Activated CD4-positive, alpha-beta memory T cell treated with anti-CD3 and anti-CD28 coated beads for 36 hours (primary cell): ENCODE measurements around the gene PGAP3. TPM values are rescaled to one million over a fixed set of nuclear protein-coding genes. Genes with fewer than 3 reads are reported as not detected.
A peak's percentile ranks its signal among the peaks of the same experiment; 100 is the strongest.

ENCODE experiments used
- CTCF ChIA-PET: fragments of 350-600 bp; sonication (Branson Sonifier 250); formaldehyde crosslinking; loops from one replicate; lab custom pipeline; 2021; ENCODE audit warnings: antibody characterized with exemption, inconsistent platforms; lab: Charles Lee
- POLR2A ChIA-PET: fragments of 350-600 bp; sonication (Branson Sonifier 250); formaldehyde crosslinking; loops from one replicate; lab custom pipeline; 2021; ENCODE audit warnings: antibody characterized with exemption; lab: Charles Lee
- DNase-seq: peaks from one replicate; pipeline ENCODE4 v3.0.0-alpha.2; 2020
- H3K27ac Mint-ChIP-seq: one replicate; pipeline ENCODE4 v1.8.0; 2021; ENCODE audit warnings: mixed read lengths
- H3K27me3 Mint-ChIP-seq: one replicate; pipeline ENCODE4 v1.8.0; 2021; ENCODE audit warnings: mixed read lengths
- H3K36me3 Mint-ChIP-seq: one replicate; pipeline ENCODE4 v1.8.0; 2021; ENCODE audit warnings: mixed read lengths
- H3K4me1 Mint-ChIP-seq: one replicate; pipeline ENCODE4 v1.8.0; 2021; ENCODE audit warnings: low read depth, mixed read lengths
- H3K4me3 Mint-ChIP-seq: one replicate; pipeline ENCODE4 v1.8.0; 2021; ENCODE audit warnings: mild to moderate bottlenecking, mixed read lengths
- H3K9me3 Mint-ChIP-seq: one replicate; pipeline ENCODE4 v1.8.0; 2021; ENCODE audit warnings: mixed read lengths
- intact Hi-C: fragments of 100-400 bp; cut with micrococcal nuclease; formaldehyde crosslinking; loops from one replicate; pipeline ENCODE4 v1.15.1; 2023
- total RNA-seq, 2 experiments: library from RNA; stranded (reverse); gene quantifications; one replicate each; pipeline ENCODE4 v1.2.3, GENCODE V29; 2021

PGAP3 gene
- total RNA-seq, 2 experiments from 2014 or later, result 8.3 to 8.6 TPM

DNA sequence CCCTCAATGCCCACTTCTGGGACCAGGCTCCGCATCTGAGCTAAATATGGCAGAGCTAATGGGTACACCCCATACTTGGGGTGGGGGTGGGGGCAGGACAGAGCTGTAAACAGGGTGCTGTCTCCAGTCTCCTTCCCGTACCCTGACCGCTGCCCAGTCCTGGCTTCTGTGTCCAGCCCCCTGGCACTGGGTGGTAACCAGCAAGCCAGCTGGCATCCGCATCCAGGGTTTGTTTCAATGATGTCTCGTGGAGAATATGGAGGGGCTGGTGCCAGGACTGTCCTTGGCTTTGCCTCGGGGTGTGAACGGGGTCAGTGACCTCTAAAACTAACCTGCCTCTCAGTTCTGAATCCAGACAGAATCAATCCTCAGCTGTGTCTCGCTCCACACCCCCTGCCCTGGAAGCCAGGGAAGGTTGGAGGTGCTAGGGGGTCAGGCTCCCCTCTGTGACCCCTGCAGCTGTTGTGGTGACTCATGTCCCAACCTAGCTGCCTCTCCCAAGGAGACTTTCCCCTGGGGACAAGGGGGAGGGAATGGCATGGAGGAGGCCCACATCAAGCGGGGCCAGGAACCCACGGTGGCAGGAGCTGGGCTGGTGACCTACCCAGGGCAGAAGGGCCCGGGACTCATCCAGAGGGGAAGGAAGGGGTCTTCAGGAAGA is 21.1 kb downstream of the PGAP3 start:
- no peak for DNase-seq
- ChIA-PET POLR2A (no interaction called here), CTCF (interaction anchor here (0.7 to 3.2 kb wide), 9 partner anchors 9 to 45 kb away, joined by 3 to 18 read pairs (median 5); no protein-coding TSS in a partner anchor)
- no peak overlapping the region for H3K4me3 Mint-ChIP-seq
- H3K9me3 Mint-ChIP-seq, result no peaks in the 10 kb centered on the region
- no peak overlapping the region for H3K27ac Mint-ChIP-seq
- H3K4me1 Mint-ChIP-seq, result peaks cover 8% of the 10 kb centered on the region
- intact Hi-C loops, result no loop called here
- peaks cover 22% of the 10 kb centered on the region for H3K27me3 Mint-ChIP-seq
- peaks cover under 1% of the 10 kb centered on the region for H3K36me3 Mint-ChIP-seq

DNA sequence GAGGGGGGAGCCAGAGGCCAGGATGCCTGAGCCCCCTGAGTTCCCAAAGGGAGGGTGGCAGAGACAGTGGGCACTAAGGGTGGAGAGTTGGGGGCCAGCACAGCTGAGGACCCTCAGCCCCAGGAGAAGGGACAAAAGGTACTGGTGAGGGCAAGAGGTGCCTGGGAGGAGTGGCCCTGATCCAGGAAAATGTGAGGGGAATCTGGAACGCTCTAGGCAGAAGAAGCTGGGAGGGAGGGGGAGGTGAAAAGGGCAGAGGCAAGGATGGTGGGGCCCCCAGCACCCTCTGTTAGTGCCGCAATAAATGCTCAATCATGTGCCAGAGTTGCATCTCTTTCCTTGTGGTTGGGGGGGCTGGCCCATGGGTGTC is 21.6 kb downstream of the PGAP3 start:
- DNase-seq, result no peak
- Mint-ChIP-seq H3K27me3 (peaks cover 22% of the 10 kb centered on the region), H3K4me1 (peaks cover 8% of the 10 kb centered on the region), H3K9me3 (no peaks in the 10 kb centered on the region), H3K27ac (no peak overlapping the region), H3K36me3 (peaks cover 6% of the 10 kb centered on the region), H3K4me3 (no peak overlapping the region)
- intact Hi-C loops, result no loop called here
- CTCF ChIA-PET, result interaction anchor here (0.7 to 3.2 kb wide), 9 partner anchors 9 to 45 kb away, joined by 3 to 18 read pairs (median 5); no protein-coding TSS in a partner anchor
- POLR2A ChIA-PET, result no interaction called here

- no peaks in the 10 kb centered on the region for H3K9me3 Mint-ChIP-seq
- peaks cover 8% of the 10 kb centered on the region for H3K4me1 Mint-ChIP-seq
- H3K36me3 Mint-ChIP-seq, result peaks cover 8% of the 10 kb centered on the region
- peaks cover 22% of the 10 kb centered on the region for H3K27me3 Mint-ChIP-seq
- no peak overlapping the region for H3K4me3 Mint-ChIP-seq
- ChIA-PET POLR2A (interaction anchor here (1.3 kb wide), 1 partner anchor 12 kb away, joined by 3 read pairs; no protein-coding TSS in a partner anchor), CTCF (interaction anchor here (0.6 to 3.2 kb wide), 9 partner anchors 10 to 222 kb away, joined by 3 to 18 read pairs (median 5); no protein-coding TSS in a partner anchor)
- intact Hi-C loops, result no loop called here
- H3K27ac Mint-ChIP-seq, result no peak overlapping the region
- DNase-seq, result peak; percentile 17
Measured at GRCh38 chr17:39665642-39666224, 22.1 kb downstream of the PGAP3 start.

DNA sequence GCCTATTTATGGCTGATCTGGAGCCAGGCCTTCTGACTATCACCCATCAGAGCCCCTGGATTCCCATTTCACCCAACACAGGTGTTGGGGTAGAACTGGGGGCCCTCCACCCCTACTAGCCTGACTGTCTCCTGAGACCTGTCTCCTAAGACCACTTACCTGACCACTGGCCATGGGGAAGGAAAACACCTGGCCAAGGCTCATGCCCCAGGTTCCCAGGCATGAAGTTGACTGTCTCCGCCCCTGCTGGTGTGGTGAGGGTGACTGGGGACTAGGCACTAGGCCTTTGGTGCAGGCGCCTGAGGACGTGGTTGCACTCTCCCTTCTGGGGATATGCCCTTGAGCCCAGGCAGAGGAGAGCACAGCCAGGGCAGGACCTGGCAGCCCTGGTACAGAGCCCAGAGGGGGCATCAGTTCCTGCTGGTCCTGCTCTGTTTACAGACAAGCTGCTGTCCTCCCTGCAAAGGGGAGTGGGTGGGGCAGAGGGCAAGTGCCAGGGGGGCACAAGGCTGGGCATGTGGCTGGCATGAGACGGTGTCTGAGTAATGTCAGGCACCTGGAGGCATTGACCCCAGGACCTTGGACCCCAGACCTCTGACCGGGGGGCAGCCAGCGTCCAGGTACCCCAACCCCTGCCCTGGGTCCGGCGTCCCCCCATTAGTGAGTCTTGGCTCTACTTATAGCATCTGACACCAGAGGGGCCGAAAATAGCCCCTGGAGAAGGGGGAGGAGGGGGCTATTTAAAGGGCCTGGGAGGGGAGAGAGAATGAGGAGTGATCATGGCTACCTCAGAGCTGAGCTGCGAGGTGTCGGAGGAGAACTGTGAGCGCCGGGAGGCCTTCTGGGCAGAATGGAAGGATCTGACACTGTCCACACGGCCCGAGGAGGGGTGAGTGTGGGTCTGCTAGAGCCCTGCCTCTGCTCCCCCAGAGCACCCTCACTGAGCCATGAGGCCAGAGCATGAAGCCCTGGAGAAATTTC is 23.0 kb downstream of the PGAP3 start, which contains the start of gene TCAP:
Gene TCAP, plus strand, starts transcription at position 769 of the 981 bp plus-strand sequence. Its CDS starts 11 bp downstream, at position 780.
- H3K9me3 Mint-ChIP-seq, result no peaks in the 10 kb centered on the region
- CTCF ChIA-PET, result interaction anchor here (0.6 to 3.2 kb wide), 6 partner anchors 11 to 223 kb away, joined by 4 to 18 read pairs (median 8); no protein-coding TSS in a partner anchor
- peaks cover 9% of the 10 kb centered on the region for H3K36me3 Mint-ChIP-seq
- H3K27ac Mint-ChIP-seq, result no peak within 1 kb of the TSS
- no peak for DNase-seq
- POLR2A ChIA-PET, result interaction anchor here (1.3 kb wide), 1 partner anchor 13 kb away, joined by 3 read pairs; no protein-coding TSS in a partner anchor
- no peak within 1 kb of the TSS for H3K4me3 Mint-ChIP-seq
- H3K27me3 Mint-ChIP-seq, result peaks cover 22% of the 10 kb centered on the region
- intact Hi-C loops, result no loop called here
- peaks cover 8% of the 10 kb centered on the region for H3K4me1 Mint-ChIP-seq

GRCh38 chr17:39663688-39664580 is 23.9 kb downstream of the PGAP3 start:
- no peak overlapping the region for H3K27ac Mint-ChIP-seq

GRCh38 chr17:39663340-39663687 is 24.5 kb downstream of the PGAP3 start:
- intact Hi-C loops, result no loop called here
- ChIA-PET POLR2A (interaction anchor here (0.6 kb wide), 1 partner anchor 99 kb away, joined by 5 read pairs; no protein-coding TSS in a partner anchor), CTCF (interaction anchor here (1.5 to 3.1 kb wide), 2 partner anchors 10 to 40 kb away, joined by 3 to 12 read pairs; no protein-coding TSS in a partner anchor)
- DNase-seq, result no peak
- Mint-ChIP-seq H3K4me1 (peaks cover 4% of the 10 kb centered on the region), H3K36me3 (peaks cover 9% of the 10 kb centered on the region), H3K9me3 (no peaks in the 10 kb centered on the region), H3K27ac (no peak overlapping the region), H3K27me3 (peaks cover 14% of the 10 kb centered on the region), H3K4me3 (no peak overlapping the region)

More at GRCh38 chr17:39663688-39664580, 23.9 kb downstream of the PGAP3 start:
- Mint-ChIP-seq H3K9me3 (no peaks in the 10 kb centered on the region), H3K36me3 (peaks cover 9% of the 10 kb centered on the region), H3K27me3 (peaks cover 18% of the 10 kb centered on the region), H3K4me1 (peaks cover 8% of the 10 kb centered on the region), H3K4me3 (no peak overlapping the region)
- ChIA-PET CTCF (interaction anchor here (1.5 to 3.2 kb wide), 3 partner anchors 11 to 42 kb away, joined by 3 to 18 read pairs (median 12); no protein-coding TSS in a partner anchor), POLR2A (interaction anchor here (0.6 to 1.3 kb wide), 2 partner anchors 14 to 99 kb away, joined by 3 to 5 read pairs; no protein-coding TSS in a partner anchor)
- DNase-seq, result no peak
- intact Hi-C loops, result no loop called here

GRCh38 chr17:39662551-39663339 is 25.1 kb downstream of the PGAP3 start:
- H3K27ac Mint-ChIP-seq, result no peak overlapping the region

GRCh38 chr17:39661744-39662541 is 25.9 kb downstream of the PGAP3 start:
- POLR2A ChIA-PET, result no interaction called here
- DNase-seq, result no peak
- H3K4me1 Mint-ChIP-seq, result no peaks in the 10 kb centered on the region
- intact Hi-C loops, result no loop called here
- peaks cover 9% of the 10 kb centered on the region for H3K36me3 Mint-ChIP-seq
- no peak overlapping the region for H3K27ac Mint-ChIP-seq
- peaks cover 12% of the 10 kb centered on the region for H3K27me3 Mint-ChIP-seq
- no peak overlapping the region for H3K4me3 Mint-ChIP-seq
- CTCF ChIA-PET, result interaction anchor here (3.1 kb wide), 1 partner anchor 9 kb away, joined by 12 read pairs; no protein-coding TSS in a partner anchor
- H3K9me3 Mint-ChIP-seq, result no peaks in the 10 kb centered on the region

More at GRCh38 chr17:39662551-39663339, 25.1 kb downstream of the PGAP3 start:
- no peaks in the 10 kb centered on the region for H3K9me3 Mint-ChIP-seq
- peaks cover 14% of the 10 kb centered on the region for H3K27me3 Mint-ChIP-seq
- no peak for DNase-seq
- H3K4me1 Mint-ChIP-seq, result peaks cover under 1% of the 10 kb centered on the region
- ChIA-PET CTCF (interaction anchor here (1.5 to 3.1 kb wide), 2 partner anchors 9 to 39 kb away, joined by 3 to 12 read pairs; no protein-coding TSS in a partner anchor), POLR2A (no interaction called here)
- H3K36me3 Mint-ChIP-seq, result peaks cover 9% of the 10 kb centered on the region
- intact Hi-C loops, result no loop called here
- no peak overlapping the region for H3K4me3 Mint-ChIP-seq

- intact Hi-C loops, result no loop called here
- POLR2A ChIA-PET, result no interaction called here
- H3K9me3 Mint-ChIP-seq, result no peaks in the 10 kb centered on the region
- peaks cover 1% of the 10 kb centered on the region for H3K27me3 Mint-ChIP-seq
- no peaks in the 10 kb centered on the region for H3K4me1 Mint-ChIP-seq
- peaks cover 9% of the 10 kb centered on the region for H3K36me3 Mint-ChIP-seq
- CTCF ChIA-PET, result interaction anchor here (1.6 to 3.1 kb wide), 2 partner anchors 7 to 39 kb away, joined by 5 to 12 read pairs; no protein-coding TSS in a partner anchor
- H3K27ac Mint-ChIP-seq, result no peak overlapping the region
- no peak for DNase-seq
- no peak overlapping the region for H3K4me3 Mint-ChIP-seq
Measured at GRCh38 chr17:39660397-39661385, 27.2 kb downstream of the PGAP3 start.
